ENCODE results near the gene MEG3.
"Not testable (repeated sequence)": the region's sequence is repeated elsewhere in the genome, so short reads cannot be mapped to it uniquely, and the experiment has no call there.

MEG3 gene

GRCh38 chr14:100789460-100790417 lies 36.2 kb upstream of the MEG3 start:
- no peak for DNase-seq

DNA sequence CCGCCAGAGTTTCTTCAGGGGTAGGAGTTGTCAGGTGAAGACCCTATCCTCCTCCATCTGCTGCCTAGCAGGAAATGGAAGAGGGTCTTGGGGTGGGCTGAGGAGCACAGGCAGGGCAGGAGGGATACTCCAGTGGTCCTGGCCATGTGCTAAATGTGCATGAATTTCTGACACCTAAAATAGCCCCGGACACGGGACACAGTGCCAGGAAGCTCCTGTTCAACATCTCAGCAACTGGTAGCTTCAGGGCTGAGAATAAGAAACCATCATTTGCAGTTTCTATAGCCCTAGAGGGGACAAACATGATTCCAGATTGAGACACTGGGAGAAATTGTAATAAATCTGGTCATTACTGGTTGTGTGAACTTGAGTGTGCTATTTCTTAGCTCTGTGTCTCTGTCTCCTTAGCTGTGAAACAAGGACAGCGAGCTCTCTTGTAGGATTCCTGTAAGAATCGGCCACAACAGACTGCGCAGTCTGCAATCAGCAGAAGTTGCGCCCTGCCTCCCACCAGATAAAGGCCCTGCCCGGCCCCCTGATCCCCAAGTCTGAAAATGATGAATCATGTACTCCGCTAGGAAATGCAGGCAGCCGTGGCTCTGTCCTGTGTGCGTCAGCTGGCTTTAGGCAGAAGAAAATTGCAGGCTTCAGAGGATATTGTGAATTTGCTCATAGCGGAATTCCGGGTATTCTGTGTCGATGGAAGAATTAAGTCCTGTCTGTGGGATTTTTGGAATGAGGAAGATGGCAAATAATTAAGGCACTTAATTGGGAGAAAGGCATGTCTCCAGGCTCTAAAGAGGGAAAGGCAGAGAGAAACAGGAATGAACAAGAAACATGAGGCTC lies 35.2 kb upstream of the MEG3 start:
- no peak for DNase-seq

DNA sequence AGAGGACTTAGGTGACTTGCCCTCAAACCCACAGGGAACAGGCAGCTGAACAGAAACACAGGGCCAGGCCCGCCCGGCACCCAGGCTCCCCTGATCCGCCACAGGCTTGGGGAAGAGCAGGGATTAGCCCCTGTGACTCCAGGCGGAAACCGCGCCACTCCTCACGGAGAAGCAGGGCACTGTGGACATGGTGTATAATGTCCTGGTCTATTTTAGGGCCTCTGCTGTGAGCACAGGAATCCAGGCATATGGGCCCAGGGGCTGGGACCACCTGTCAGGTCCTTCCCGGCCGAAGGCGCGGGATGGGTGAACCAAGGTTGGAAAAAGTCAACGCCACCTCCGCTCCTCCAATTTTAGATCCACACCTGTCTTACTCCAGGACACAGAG lies 34.6 kb upstream of the MEG3 start:
- DNase-seq = no peak

DNA sequence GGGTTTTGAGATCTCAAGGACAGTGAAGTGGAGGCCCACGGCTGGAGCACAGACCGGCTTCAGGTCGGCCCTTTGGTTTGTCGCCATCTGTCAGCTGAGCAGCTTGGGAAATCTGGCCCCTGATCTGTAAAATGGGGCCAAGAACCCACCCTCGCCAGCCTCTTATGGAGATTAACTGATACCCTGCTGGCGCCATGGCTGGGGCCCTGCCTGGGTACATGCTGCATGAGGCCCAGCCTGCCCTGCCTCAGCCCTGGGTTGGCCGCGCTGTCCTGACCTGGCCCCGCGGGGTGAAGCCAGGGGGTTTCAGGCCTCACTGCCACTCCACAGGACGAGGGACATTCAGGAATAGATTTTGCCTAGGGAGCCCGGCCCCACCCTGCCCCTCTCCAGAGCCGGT lies 33.9 kb upstream of the MEG3 start:
- DNase-seq = no peak

DNA sequence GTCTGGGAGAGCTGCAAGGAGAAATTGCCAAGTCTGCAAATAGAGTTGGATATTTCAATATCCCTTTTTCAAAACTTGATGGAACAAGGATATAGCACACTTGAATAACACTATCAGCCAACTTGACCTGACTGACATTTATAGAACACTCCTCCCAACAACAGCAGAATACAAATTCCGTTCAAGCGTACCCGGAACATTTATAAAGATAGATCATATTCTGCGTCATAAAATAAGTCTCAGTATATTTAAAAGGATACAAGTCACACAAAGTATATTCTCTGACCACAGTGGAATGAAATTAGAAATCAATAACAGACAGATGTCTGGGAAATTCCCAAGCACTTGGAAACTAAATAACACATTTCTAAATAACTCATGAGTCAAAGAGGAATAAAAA lies 29.0 kb upstream of the MEG3 start:
- DNase-seq = no peak

- no peak for DNase-seq
Measured at GRCh38 chr14:100800041-100800440, 25.9 kb upstream of the MEG3 start.

DNA sequence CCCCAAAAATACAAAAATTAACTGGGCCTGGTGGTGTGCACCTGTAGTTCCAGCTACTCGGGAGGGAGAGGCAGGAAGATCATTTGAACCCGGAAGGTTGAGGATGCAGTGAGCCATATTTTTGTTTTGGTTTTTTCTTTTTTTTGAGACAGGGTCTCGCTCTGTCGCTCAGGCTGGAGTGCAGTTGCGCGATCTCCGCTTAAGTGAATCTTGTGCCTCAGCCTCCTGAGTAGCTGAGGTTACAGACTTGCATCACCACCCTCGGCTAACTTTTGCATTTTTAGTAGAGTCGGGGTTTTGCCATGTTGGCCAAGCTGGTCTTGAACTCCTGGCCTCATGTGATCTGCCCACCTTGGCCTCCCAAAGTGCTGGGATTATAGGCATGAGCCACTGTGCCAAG lies 24.5 kb upstream of the MEG3 start:
- DNase-seq = not testable (repeated sequence)

GRCh38 chr14:100802179-100802578 lies 23.7 kb upstream of the MEG3 start:
- no peak for DNase-seq

DNA sequence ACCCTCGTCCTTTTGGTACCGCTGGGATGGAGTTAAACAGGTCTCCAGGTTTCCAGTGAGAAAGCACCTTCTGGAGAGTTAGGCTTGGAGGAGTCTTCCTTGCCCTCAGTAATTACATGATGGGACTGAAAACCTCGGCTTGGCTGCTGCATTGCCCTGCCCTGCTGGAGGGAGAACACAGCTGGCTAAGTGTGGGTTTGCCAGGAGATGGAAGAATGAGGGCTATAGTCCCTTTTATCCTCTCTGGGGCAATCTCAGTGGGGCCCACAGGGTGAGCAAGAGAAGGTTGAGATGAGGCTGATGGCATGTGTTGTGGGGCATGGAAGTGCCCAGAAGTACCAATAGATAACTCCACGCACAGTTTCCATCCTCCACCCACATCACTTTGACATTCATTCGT lies 23.2 kb upstream of the MEG3 start:
- no peak for DNase-seq

DNA sequence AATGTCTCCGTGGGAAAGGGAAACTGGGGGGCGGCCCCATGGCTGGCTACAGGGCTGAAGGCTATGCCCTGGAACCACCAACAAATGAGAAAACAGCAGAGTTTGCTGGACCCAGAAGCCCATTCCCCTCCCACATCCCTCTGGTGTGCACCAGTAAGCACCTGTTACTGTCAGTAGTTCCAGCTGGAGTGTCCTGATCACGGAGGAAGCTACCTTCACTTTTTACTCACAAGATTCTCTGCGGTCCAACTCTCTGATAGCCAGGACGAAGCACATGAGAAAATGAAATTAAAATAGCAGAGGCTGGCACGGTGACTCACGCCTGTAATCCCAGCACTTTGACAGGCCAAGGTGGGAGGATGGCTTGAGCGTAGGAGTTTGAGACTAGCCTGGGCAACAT lies 22.7 kb upstream of the MEG3 start:
- DNase-seq = no peak

DNA sequence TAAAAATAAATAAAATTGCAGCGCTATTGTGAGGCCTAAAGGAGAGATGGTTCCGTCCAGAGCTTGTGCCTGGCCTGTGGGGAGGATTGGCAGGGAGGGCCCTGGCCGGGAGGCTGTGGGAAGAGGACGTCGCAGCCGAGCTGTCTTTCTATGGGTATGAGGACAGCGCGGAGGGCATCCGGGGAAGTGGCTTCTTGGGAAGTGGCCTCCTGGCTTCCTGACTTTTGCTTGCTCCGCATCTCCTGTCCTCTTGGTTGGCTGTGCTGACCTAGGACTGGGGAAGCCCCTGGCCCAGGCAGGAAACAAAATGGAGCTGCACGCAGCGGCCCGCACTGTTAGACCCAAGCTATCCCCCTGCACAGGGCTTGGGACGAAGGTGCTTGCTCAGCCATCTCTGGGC lies 22.2 kb upstream of the MEG3 start:
- DNase-seq = no peak

DNA sequence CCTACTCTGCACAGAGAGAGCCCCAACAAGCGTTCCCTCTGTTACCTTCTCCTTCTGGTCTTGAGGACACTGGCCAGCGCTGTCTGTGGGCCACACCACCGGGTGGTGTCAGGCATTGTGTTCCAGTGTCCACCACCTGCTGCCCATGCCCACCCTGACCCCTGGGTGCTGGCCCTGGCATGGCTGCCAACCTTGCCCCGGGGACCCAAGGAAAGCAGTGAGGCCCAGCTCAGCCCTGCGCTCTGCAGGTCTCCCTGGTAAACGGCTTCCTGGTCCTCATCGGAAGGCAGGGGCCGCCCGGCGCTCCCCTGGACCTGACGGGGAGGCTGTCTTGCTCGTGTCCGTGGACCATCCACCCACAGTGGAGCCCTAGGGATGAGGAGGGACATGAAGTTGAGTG lies 21.8 kb upstream of the MEG3 start:
- DNase-seq = no peak

GRCh38 chr14:100804558-100805309 lies 21.2 kb upstream of the MEG3 start:
- DNase-seq = no peak

DNA sequence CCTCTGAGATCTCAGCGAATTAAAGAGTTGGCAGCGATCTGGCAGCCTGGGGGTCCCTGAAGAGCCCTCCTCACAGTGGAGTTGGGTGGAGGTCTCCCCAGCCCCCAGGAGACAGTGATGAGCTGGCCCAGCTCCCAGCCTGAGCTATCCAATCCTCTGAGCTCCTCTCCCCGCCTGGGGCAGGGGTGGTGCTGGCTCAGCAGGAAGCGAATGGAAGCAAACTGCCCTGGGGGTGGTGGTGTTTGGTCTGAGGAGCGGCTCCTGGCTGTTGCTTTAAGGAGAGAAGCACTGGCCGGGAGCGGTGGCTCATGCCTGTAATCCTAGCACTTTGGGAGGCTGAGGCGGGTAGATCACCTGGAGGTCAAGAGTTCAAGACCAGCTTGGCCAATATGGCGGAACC lies 19.5 kb upstream of the MEG3 start:
- no peak for DNase-seq

- DNase-seq = no peak
Measured at GRCh38 chr14:100807496-100807895, 18.4 kb upstream of the MEG3 start.

DNA sequence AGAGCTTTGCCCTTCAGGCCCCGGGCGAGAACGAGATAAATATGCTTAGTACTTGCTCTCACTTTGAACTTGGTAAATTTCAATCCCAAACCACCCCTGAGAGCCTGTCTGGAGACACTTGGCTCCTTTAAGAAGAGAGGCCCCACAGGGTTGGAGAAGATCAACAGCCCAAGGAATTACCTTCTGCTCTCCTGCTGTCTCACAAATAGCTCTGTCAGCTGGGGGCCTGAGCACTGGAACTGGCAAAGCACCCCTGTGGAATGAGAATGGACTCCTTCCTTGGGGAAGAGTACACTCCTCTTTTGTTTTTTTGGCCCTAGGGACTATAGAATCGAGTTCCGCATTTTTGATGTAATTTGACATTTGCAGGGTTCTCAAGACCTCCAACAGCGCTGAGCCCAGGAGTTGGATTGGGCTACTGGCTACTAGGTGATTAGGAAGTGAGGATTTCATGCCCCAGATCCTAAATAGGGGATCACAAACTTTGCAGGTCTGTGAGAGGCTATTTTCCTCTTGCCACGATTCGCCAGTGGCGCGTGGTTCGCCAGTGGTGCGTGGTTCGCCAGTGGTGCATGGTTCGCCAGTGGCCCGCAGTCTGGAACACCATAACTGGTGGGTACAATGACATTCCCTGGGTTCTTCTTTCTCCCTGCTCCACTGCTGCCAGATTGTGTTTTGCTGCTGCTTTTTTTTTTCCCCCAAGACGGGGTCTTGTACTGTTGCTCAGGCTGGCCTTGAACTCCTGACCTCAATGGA lies 17.8 kb upstream of the MEG3 start:
- DNase-seq = no peak

- DNase-seq = no peak
Measured at GRCh38 chr14:100810435-100810834, 15.5 kb upstream of the MEG3 start.

DNA sequence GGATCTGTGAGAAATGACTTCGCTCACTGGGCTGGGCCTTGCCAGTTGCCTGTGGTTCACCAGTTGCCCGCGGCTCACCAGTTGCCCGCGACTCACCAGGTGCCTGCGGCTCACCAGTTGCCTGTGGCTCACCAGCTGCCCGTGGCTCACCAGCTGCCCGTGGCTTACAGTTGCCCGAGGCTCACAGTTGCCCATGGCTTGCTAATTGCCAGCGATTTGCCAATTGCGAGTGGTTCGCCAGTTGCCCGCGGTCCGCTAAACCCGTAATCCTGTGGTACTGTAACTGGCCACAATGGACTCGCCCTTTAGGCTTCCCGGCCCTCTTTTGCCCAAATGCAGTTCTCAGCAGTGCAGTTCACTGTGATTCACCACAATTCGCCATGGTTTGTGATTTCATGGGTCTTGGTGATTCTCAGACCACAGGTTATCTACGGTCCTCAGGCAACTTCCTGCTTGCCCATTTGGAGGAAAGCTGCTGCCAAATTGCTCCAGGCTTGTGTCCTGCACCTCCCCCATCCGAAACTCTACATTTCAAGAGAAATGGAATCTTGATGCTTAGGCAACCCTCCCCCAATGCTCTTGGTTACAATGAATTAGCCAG lies 15.0 kb upstream of the MEG3 start:
- no peak for DNase-seq

GRCh38 chr14:100813291-100813690 lies 12.6 kb upstream of the MEG3 start:
- no peak for DNase-seq

DNA sequence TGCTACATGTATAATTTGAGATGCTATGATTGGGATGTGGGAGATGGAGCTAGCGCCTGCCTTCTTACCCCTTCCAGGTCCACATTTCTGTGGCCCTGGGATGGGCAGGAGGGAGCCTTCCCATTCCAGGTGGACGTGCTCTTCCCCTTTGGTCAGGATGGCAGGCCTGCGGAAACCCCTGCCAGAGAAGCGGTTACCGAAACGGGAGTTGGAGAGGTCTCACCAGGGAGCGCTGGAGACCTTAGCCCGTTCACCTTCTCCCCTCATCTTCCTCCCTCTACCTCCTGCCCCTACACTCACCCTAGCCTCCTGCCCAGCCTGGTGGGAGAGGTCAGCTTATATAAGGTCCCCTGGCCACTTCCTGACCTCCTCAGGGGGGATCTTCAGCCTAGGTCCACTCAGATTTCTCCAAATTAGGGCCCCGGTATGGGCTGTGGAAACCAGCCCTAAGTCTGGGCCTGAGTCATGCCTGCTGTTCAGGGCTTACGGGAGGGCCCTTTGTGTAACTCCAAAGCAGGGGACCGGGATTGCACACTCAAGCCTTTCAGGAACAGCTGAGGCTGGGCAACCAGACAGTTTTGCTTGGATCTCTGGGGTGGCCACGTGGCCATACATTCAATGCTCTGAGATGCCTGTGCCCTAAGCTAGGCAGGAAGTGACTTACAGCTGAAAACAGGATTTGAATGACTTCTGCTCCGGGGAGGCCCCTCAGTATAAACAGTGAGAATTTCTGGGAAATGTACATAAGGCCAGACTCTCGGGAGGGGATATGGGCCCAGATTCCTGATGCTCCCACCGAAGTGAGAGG lies 10.2 kb upstream of the MEG3 start:
- no peak for DNase-seq

DNA sequence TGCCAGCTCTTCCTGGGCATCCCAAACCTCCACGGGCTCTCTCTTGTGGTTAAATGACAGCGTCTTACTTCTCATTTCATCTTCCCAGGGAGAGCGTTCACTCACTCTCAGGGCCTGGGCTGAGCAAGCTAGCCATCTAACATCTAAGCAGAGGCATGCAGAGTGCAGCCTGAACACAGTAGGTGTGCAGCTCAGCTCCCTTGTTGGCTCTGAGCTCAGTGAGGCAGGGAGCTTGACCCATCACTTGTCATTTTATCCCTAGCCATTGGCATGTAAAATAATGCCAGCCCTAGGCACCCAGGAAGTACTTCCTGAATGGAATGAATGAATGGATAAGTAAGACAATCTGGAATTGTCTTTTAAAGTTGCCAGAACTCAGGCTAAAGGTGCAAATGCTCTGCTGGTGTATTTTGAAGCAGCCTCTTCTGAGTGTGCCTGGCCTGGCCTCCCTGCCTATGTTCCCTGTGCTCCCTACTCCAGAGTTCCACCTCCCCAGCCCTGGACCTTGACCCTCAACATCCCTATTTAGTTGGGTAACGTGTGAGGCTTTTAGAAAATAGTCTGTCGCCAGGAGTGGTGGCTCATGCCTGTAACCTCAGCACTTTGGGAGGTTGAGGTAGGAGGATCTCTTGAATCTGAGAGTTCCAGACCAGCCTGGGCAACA lies 9.5 kb upstream of the MEG3 start:
- no peak for DNase-seq
